Activated gamma-delta T cell (primary cell): Measurements from ENCODE around the gene SMYD1.

ENCODE experiments used
- DNase-seq: peaks from one replicate; lab custom pipeline; 2025; lab: John Stamatoyannopoulos, UW

Gene SMYD1

DNA sequence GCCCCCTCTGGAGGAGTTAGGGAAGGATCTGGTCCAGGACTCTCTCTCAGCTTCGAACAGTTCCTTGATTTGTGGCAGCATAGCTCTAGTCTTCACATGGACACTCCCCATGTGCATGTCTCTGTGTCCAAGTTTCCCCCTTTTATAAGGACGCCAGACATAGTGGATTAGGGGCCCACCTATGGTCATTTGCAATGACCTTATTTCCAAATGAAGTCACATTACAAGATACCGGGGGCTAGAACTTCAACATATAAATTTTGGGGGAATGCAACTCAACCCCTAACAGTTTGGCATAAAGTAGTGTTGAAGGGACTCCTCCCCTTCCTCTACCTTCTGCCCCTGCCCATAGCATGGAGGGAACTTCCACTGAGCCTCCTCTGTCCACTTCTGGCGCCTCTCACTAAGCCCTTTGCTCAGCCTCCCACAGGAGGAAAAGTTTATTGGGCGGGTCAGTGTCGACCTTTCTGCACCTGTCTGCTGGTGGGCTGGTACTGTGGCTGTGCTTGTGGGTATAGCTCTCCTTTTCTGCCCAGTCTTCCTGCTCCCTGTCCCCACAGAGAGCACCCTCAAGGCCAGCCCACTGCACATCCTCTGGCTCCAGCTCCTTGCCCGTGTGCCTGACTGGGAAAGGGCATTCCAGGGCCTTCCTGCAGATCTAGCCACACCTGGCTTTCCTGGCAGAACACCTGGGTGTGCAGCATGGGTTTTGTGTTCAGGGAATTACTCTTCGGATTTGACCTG lies 54.7 kb downstream of the SMYD1 start:
- no peak for DNase-seq

GRCh38 chr2:88123164-88123974 lies 55.7 kb downstream of the SMYD1 start:
- DNase-seq: no peak

- no peak for DNase-seq
These were observed 56.6 kb downstream of the SMYD1 start for GRCh38 chr2:88123975-88124917.

DNA sequence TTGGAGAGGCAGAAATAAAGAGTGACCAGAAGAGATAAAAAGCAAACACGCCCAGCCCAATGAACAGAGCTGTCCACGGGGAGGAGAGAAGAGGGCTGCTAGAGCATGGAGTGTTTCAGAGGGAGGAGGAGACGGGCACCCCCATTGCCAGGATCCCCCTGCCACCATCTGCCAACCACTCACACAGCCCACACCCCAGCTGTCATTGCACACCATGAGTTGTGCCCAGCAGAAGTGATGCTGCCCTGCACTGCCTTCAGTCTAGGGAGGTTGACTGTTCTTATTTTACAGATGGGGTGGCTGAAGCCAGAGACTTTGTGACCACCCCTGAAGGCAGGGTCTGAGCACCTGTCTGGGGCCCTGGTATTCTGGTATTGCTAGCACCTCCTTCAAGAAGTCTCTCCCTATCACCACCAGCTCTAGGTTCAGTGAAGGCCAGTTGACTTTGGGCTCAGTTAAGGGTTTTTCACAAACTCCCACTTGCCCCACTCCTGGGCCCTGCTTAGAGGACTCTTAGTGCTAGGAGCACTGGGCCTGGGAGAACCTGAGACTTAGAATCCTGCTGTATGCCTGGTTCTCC lies 57.8 kb downstream of the SMYD1 start:
- no peak for DNase-seq

- DNase-seq: no peak
These were observed 58.5 kb downstream of the SMYD1 start for GRCh38 chr2:88125924-88126771.

DNA sequence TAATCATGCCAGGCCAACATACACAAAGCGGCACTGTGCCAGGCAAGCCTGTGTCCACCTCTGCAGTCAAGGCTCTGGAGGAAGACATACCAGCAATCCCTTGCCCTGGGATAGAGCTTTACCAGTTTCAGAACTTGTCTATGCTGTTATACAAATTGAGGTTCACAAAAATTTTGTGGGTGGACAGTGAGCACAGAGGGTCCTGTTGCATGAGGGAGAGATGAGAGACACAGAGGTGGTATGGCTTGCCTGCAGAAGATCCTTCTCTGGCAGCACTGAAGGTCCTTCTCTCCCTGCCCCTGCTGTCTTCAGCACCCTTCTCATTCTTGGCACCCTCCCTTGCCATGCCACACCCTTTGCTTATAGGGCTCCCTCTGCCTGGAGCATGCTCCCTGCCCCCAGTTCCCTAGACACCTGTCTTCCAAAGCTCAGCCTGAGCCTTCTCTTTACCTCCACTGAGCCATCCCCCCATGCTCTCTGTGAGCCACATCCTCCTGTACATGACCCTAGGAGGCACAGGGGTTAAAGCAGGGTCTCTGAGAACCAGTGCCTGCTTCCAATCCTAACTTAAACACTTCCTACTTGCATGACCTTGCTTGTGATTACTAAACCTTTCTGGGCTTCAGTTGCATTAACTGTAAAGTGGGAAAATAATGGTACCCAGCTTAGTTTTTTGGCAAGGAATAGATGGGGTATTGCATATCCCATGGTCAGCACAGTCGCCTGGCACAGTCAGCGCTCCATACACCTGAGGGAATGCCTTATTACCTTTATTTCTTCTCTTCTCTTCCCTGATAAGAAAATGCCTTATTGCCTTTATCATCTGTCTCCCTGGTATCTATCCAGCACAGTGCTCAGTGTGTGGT lies 59.4 kb downstream of the SMYD1 start:
- no peak for DNase-seq

DNA sequence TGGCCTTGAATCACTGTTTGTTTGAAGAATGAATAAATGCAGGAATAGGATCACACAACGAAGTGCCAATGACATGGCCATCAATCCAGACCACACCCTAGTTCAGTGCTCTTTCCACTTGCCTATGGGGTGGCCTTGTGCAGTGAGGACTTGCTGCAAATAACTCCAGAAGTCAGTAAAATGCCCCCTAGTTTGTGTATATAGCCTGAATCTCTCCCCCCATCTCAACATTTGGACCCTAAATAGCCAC lies 59.9 kb downstream of the SMYD1 start:
- no peak for DNase-seq

DNA sequence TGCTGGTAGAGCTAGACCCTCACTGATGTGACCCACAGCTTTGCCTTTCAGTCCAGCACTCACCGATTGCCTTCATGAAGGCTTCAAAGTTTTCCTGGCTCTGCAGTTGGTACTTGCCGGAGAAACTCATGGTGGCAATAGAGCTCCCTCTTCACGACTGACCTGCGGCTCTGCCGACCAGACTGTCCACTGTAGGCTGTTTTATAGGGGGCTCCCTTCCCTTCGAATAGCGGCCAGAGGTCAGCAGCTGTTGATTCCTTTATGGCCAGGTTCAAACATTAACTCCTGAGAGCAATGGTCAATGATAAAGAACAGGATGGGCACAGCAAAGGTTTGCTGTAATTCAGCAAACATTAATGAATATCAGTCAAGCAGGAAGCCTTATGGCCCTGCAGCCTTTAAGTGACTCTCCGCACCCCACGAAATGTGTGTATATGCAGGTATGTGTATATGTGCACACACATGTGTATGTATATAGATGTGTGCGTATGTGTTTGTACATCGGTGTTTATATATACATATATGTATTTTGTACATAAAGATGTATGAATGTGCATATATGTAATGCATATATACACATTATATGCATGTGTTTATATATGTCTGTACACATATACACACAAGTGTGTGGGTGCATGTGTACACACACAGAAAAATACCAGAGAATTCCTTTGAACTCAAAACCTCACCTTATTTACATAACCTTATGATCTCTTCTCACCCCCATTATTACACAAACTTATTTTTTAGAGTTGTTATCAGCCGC lies 60.4 kb downstream of the SMYD1 start, which contains the start of gene FABP1:
Gene FABP1, minus strand, starts transcription at position 175 of the 766 bp plus-strand sequence. Its CDS starts 45 bp downstream, at position 130.
- no peak for DNase-seq

GRCh38 chr2:88128654-88129312 lies 61.2 kb downstream of the SMYD1 start:
- no peak for DNase-seq

- no peak for DNase-seq
These were observed 61.8 kb downstream of the SMYD1 start for GRCh38 chr2:88129313-88129959.

- DNase-seq: no peak
These were observed 63.8 kb downstream of the SMYD1 start for GRCh38 chr2:88131201-88131998.

DNA sequence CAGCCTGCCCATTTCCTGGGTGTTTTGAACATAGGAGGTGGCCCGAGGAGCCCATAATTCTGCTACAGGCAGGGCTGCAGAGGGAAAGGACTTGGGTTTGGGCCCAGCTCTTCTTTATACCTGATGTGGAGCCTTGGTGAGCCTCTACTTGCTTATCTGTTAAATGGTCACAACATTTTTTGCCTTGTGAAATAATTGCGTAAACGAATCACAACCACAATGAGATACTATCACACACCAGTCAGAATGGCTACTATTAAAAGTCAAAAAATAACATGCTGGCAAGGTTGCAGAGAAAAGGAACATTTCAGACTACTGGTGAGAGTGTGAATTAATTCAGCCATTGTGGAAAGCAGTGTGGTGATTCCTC lies 64.4 kb downstream of the SMYD1 start:
- no peak for DNase-seq

DNA sequence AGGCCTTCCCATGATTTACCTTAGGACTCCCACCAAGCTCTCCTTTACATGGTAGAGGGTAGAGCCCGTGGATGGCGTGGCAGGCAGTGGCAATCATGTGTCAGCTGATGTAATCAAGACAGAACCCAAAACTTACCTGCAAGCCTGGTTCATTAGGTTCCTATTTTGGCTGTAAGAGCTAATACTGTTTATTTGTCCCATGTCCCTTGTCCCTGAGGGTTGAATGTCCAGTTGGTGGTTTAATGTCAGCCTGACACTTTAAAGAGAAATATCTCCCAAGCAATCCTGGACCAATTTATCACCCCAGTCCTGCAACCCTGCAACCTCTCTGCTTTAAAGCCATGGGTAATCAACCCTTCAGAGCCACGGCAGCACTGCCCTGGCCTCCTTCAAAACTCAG lies 66.2 kb downstream of the SMYD1 start:
- DNase-seq: no peak

- no peak for DNase-seq
These were observed 69.2 kb downstream of the SMYD1 start for GRCh38 chr2:88136817-88137216.

DNA sequence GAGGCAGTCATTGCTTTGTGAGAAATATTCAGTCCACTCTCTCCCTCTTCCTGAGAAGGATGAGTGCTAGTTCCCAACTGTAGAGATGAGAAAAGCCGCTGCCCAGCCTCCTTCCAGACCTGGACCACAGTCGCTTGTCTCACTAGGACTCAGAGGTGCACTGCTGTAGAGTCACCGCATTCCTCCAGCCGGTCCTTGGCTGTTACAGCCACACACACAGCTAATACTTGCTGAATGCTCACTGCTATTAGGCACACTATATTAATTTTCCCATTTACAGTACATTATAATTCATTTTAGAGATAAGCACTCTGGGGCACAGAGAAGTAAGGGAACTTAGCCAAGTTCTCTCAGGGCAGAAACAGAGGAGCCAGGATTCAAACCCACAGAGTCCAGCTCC lies 70.2 kb downstream of the SMYD1 start:
- DNase-seq: no peak

GRCh38 chr2:88139203-88139702 lies 71.6 kb downstream of the SMYD1 start:
- no peak for DNase-seq

- DNase-seq: no peak
These were observed 72.2 kb downstream of the SMYD1 start for GRCh38 chr2:88139804-88140203.
